Measurements from ENCODE around the gene OR11G2.
"Not testable (repeated sequence)": the region's sequence is repeated elsewhere in the genome, so short reads cannot be mapped to it uniquely, and the experiment has no call there.

Gene OR11G2

GRCh38 chr14:20228681-20229080, 38.0 kb downstream of the OR11G2 start, which contains the start of gene OR11H7:
Gene OR11H7 (plus strand): TSS chr14:20228981.
- peaks cover 3% of the 10 kb centered on the region; the same call in 1 of the 2 replicates for H3K9me3 ChIP-seq (ENCODE audit: insufficient read depth, low read depth, low read length)
- TF ChIP-seq CTCF (conservative IDR thresholded peaks at IDR 0.05; ENCODE audit: low read length) (no peak), EZH2phosphoT487 (IDR thresholded peaks at IDR 0.05; ENCODE audit: borderline replicate concordance) (no peak)

GRCh38 chr14:20235415-20235814, 44.7 kb downstream of the OR11G2 start:
- not testable (repeated sequence) for H3K79me2 ChIP-seq (ENCODE audit: insufficient read depth, low read length); H3F3A ChIP-seq (ENCODE audit: low read depth); H2AFZ ChIP-seq (ENCODE audit: low read length); H3K4me1 ChIP-seq (ENCODE audit: insufficient read depth, low read length, poor library complexity, severe bottlenecking); H4K20me1 ChIP-seq (ENCODE audit: insufficient read depth, low read length, poor library complexity, severe bottlenecking); H3K4me3 ChIP-seq (ENCODE audit: low read length, poor library complexity, severe bottlenecking); H3K27me3 ChIP-seq (ENCODE audit: insufficient read depth, low read length, poor library complexity, severe bottlenecking); H3K9ac ChIP-seq (ENCODE audit: low read depth, low read length, poor library complexity, severe bottlenecking); H3K9me2 ChIP-seq (replicated peaks; ENCODE audit: low read depth, low read length); H3K4me2 ChIP-seq (ENCODE audit: low read depth, low read length, poor library complexity, severe bottlenecking); H3K9me3 ChIP-seq (ENCODE audit: insufficient read depth, low read depth, low read length); H3K36me3 ChIP-seq (ENCODE audit: insufficient read depth, low read length)

More at GRCh38 chr14:20228681-20229080, 38.0 kb downstream of the OR11G2 start, which contains the start of gene OR11H7:
- Histone ChIP-seq H3K9me2 (replicated peaks; ENCODE audit: low read depth, low read length) (no peaks in the 10 kb centered on the region), H3K4me1 (ENCODE audit: insufficient read depth, low read length, poor library complexity, severe bottlenecking) (no peaks in the 10 kb centered on the region), H2AFZ (ENCODE audit: low read length) (no peak within 1 kb of the TSS), H3K27me3 (ENCODE audit: insufficient read depth, low read length, poor library complexity, severe bottlenecking) (no peaks in the 10 kb centered on the region), H3K79me2 (ENCODE audit: insufficient read depth, low read length) (no peaks in the 10 kb centered on the region), H4K20me1 (ENCODE audit: insufficient read depth, low read length, poor library complexity, severe bottlenecking) (no peaks in the 10 kb centered on the region), H3K4me2 (ENCODE audit: low read depth, low read length, poor library complexity, severe bottlenecking) (no peak within 1 kb of the TSS), H3K36me3 (ENCODE audit: insufficient read depth, low read length) (no peaks in the 10 kb centered on the region), H3K9ac (ENCODE audit: low read depth, low read length, poor library complexity, severe bottlenecking) (no peak within 1 kb of the TSS), H3K4me3 (ENCODE audit: low read length, poor library complexity, severe bottlenecking) (no peak within 1 kb of the TSS), H3F3A (ENCODE audit: low read depth) (no peaks in the 10 kb centered on the region)

GRCh38 chr14:20247646-20248246, 57.0 kb downstream of the OR11G2 start:
- Histone ChIP-seq H3K4me1 (ENCODE audit: insufficient read depth, low read length, poor library complexity, severe bottlenecking) (no peaks in the 10 kb centered on the region), H2AFZ (ENCODE audit: low read length) (no peak overlapping the region), H3K4me3 (ENCODE audit: low read length, poor library complexity, severe bottlenecking) (no peak overlapping the region), H3F3A (ENCODE audit: low read depth) (no peaks in the 10 kb centered on the region), H3K9me3 (ENCODE audit: insufficient read depth, low read depth, low read length) (no peaks in the 10 kb centered on the region), H3K27me3 (ENCODE audit: insufficient read depth, low read length, poor library complexity, severe bottlenecking) (no peaks in the 10 kb centered on the region), H3K9me2 (replicated peaks; ENCODE audit: low read depth, low read length) (no peaks in the 10 kb centered on the region), H4K20me1 (ENCODE audit: insufficient read depth, low read length, poor library complexity, severe bottlenecking) (no peaks in the 10 kb centered on the region), H3K4me2 (ENCODE audit: low read depth, low read length, poor library complexity, severe bottlenecking) (no peak overlapping the region), H3K36me3 (ENCODE audit: insufficient read depth, low read length) (no peaks in the 10 kb centered on the region), H3K79me2 (ENCODE audit: insufficient read depth, low read length) (no peaks in the 10 kb centered on the region), H3K9ac (ENCODE audit: low read depth, low read length, poor library complexity, severe bottlenecking) (no peak overlapping the region)
- TF ChIP-seq EZH2phosphoT487 (IDR thresholded peaks at IDR 0.05; ENCODE audit: borderline replicate concordance) (no peak), CTCF (conservative IDR thresholded peaks at IDR 0.05; ENCODE audit: low read length) (peak; percentile 52)

Measured in Loucy (cell line).